ENCODE data around the gene ILF2.
"Not testable (repeated sequence)": the region's sequence is repeated elsewhere in the genome, so short reads cannot be mapped to it uniquely, and the experiment has no call there.

Gene ILF2

GRCh38 chr1:153647346-153647714, 23.5 kb downstream of the ILF2 start:
- no peak for DNase-seq

GRCh38 chr1:153646672-153647345, 24.0 kb downstream of the ILF2 start:
- no peak for DNase-seq

GRCh38 chr1:153643816-153644215, 27.0 kb downstream of the ILF2 start:
- DNase-seq, result no peak

- DNase-seq, result no peak
These were observed 27.7 kb downstream of the ILF2 start for GRCh38 chr1:153643100-153643499.

GRCh38 chr1:153642161-153642560, 28.6 kb downstream of the ILF2 start:
- no peak for DNase-seq

- no peak for DNase-seq
These were observed 29.9 kb downstream of the ILF2 start for GRCh38 chr1:153640861-153641260.

GRCh38 chr1:153640213-153640612, 30.6 kb downstream of the ILF2 start:
- DNase-seq, result not testable (repeated sequence)

GRCh38 chr1:153639280-153639679, 31.5 kb downstream of the ILF2 start:
- DNase-seq, result no peak

GRCh38 chr1:153638261-153638660, 32.5 kb downstream of the ILF2 start:
- DNase-seq, result no peak

GRCh38 chr1:153636312-153636711, 34.5 kb downstream of the ILF2 start:
- DNase-seq, result no peak

- DNase-seq, result no peak
These were observed 34.9 kb downstream of the ILF2 start for GRCh38 chr1:153635872-153636271.

- DNase-seq, result peak; percentile 99
These were observed 36.8 kb downstream of the ILF2 start, which contains the start of gene CHTOP for GRCh38 chr1:153633754-153634665. CHTOP (plus strand) TSS chr1:153634066; CDS start chr1:153636589, 2,523 bp downstream.

- no peak for DNase-seq
These were observed 37.5 kb downstream of the ILF2 start for GRCh38 chr1:153633161-153633753.

- peak; percentile 21 for DNase-seq
These were observed 39.5 kb downstream of the ILF2 start for GRCh38 chr1:153631047-153632022.

- no peak for DNase-seq
These were observed 40.4 kb downstream of the ILF2 start for GRCh38 chr1:153630384-153630783.

- no peak for DNase-seq
These were observed 40.8 kb downstream of the ILF2 start for GRCh38 chr1:153629971-153630370.

- DNase-seq, result no peak
These were observed 41.5 kb downstream of the ILF2 start for GRCh38 chr1:153629343-153629665.

GRCh38 chr1:153628638-153629342, 42.0 kb downstream of the ILF2 start:
- DNase-seq, result no peak

GRCh38 chr1:153627715-153628626, 42.8 kb downstream of the ILF2 start, which contains the start of gene S100A1:
S100A1 (plus strand) TSS chr1:153628434; CDS start chr1:153630522, 2,088 bp downstream.
- DNase-seq, result no peak

GRCh38 chr1:153626904-153627714, 43.7 kb downstream of the ILF2 start, which contains the start of gene S100A13:
S100A13 (minus strand) TSS chr1:153627505; CDS start chr1:153626472, 1,033 bp downstream.
- DNase-seq, result peak; percentile 35

All from activated CD4-positive, alpha-beta T cell treated with anti-CD3 and anti-CD28 coated beads, Interleukin-10, Interleukin-2, amounts not matched to agents 100 ng/mL and 50 ng/mL, durations not matched to agents 16 hours and 8 hours (primary cell).